Measurements from ENCODE around the gene PKD2L2.
"Not testable (repeated sequence)": the region's sequence is repeated elsewhere in the genome, so short reads cannot be mapped to it uniquely, and the experiment has no call there.

The PKD2L2 gene

DNA sequence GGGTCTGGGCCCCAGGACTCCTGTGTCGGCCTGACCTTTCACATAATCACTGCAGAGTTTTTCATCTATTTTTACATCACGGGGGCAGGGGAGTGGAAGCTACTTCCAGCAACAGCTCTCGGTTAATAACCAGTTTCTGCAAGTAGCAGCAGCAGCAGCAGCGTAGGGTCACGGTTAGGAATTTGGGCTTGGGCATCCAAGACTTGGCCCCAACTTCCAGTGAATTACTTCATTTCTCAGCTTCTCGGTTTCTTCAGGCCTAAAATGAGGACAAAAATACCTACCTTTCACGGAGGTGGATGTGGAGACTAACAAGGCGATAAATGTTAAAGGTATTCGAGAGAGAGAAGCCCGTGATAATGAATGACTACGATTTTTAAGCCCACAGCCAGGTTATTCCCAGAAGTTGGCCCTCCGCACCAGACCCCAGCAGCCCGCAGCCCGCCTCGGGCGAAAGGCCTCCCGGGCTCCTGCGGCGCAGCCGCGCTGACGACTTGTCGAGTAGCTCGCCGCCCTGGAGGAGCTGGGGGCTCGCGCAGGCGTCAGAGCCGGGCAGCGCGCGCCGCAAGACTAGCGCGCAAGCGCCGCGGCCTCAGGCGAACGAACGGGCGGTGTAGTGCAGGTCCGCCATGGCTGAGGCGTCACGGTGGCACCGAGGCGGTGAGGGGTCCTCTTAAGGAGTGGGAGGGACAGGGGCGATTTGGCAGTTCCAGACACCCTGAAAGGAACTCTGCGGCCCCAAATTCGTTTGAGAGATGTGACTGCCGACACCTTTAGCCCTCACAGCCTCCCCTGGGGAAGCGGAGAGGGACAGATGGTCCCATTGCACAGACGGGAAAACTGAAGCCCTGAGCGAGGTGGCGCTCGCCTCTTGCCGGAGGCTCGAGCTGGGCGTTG lies at the start of gene PKD2L2:
PKD2L2 (plus strand) TSS at position 595 of the 897 bp plus-strand sequence; CDS start at position 630, 35 bp downstream.
- DNase-seq (ENCODE audit: low spot score): peak; percentile 78

DNA sequence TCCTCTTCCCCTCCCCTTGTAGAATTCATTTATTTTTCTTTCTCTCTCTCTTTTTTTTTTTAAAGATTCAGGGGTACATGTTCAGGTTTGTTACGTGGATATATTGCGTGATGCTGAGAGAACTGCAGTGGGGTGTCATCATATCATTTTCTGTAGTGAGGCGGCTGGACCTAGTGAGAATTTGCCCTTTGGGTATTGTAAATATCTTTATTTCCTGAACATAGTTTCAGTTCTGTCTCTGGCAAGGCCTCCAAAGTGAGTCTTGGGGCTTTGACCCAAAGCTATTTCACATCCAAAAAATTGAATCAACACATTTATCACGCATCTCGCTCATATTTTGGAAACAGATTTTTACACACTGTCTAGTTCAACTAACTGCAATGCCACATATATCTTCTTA lies 47.0 kb upstream of the PKD2L2 start:
- no peak for DNase-seq (ENCODE audit: low spot score)

DNA sequence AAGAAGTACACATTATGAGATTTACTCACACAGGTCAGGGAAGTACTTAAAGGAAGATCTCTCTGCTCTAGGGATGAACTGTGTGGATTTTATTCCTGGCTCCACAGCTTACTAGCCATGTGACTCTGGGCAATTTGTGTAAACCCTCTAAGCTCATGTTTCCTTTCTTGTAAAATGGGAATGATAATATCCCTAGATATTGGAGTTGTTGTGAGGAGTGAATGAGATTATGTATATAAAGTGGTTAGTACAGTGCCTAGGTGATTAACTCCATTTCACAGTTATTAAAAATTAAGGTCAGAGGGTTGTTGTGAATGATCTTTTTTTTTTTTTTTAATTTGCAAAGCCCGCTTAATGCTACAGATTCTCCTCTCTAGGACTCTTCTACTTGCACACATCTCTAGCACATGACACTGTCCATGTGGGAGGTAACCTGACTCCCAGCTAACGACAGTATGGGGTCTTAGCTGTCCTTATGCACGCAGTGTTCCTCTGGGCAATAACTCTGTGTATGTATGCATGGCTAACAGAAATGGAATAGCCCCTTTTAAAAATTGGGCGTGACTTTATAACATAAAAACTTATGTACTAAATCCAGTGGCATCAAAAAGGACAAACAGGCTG lies 45.5 kb upstream of the PKD2L2 start:
- no peak for DNase-seq (ENCODE audit: low spot score)

DNA sequence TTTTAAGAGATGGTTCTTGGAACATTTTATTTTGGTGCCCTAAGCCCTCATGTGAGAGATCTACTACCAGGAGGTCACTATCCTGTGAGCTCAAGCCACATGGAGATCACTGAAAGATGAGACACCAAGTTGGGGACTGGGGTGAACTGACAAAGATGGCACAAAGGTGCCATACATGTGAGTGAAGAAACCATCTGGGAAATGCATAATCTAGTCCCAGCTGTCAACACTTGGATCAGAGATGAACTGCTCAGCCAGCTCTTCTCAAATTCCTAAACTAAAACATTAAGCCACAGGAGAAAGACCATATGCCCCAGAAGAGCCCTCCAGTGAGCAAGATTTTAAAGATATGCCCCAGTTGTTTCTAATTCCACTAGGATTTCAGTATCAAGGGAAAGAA lies 43.8 kb upstream of the PKD2L2 start:
- no peak for DNase-seq (ENCODE audit: low spot score)

DNA sequence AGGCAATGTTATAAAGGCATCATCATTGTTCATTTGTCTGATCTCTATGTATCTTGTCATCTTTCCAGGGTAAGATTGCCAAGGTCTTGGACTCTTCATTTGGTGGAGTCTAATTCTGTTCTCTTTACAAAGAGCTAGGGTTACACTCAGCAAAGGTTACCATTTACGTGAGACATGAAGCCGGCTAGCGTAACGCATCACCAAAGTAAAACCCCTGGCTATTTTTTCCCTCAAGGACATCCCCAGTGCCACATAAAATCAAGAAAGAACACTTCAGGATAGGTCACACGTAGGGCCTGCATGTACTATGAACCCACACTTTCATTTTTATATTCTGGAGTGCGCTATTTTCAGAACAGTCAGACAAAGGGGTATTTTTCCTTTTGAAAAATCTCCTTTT lies 41.6 kb upstream of the PKD2L2 start:
- DNase-seq (ENCODE audit: low spot score): no peak

DNA sequence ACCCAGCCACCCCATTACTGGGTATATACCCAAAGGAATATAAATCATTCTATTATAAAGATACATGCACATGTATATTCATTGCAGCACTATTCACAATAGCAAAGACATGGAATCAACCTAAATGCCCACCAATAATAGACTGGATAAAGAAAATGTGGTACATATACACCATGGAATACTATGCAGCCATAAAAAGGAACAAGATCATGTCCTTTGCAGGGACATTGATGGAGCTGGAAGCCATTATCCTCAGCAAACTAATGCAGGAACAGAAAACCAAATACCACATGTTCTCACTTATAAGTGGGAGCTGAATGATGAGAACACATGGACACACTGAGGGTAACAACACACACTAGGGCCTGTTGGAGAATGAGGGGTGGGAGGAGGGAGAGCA lies 36.1 kb upstream of the PKD2L2 start:
- not testable (repeated sequence) for DNase-seq (ENCODE audit: low spot score)

DNA sequence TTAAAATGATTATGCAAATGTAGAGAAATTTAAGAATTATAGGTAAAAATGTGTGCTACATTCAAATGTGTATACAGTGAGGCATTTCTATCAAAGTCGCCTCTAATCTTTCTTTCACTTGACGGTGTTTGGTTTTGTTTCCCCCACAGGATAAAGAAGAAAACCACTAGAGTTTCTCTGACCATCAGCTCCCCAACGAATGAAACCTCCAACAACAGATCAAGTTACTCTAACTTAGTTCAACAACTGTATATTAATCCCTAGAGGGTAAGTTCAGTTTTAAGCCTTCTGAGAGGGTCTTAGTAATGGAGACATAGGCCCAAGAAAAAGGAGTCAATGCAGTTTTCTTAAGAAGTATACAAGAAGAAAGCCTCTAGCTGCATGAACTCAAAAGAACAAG lies 33.1 kb upstream of the PKD2L2 start:
- DNase-seq (ENCODE audit: low spot score): no peak

DNA sequence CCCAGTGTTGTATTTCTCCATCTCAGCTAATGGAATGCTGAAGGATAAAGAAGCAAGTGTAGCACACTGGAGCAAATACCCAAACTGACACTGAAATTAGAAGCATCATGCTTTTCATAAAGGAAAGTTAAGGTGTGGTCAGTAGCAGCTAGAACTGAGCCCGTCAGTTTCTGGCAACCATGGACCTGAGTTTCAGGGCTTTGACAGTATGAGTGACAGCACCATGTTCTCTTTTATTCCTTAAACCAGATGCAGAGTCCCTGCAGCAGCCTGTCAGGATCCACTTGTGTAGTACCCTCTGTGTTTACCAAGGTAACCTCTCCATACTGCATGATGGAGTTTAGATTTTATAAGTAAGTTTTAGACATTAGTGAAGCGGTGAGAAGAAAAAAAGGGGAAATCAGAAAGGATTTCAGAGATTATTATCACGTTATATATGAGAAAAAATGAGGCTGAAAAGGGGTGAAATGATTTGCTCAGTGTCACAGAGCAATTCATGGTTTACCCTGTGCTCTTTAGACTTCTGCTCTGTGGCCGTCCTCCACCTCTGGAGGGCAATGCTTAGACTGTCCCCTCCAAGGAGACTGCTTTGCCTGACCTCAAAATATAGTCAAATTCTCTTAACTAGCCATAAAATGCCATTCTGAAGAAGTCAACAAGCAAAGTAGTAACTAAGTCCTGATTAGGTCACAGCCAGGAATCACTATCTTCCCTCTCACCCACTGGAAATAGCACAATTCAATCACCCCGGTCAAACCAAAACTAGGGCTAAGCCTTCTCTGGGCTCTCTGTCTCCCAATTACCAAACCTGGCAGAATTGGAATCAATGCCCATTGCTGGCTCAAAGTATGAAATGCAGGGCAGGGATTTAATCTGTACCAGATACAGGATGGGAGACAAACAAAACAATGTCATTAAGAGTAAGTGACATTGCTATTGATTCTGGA lies 32.1 kb upstream of the PKD2L2 start:
- DNase-seq (ENCODE audit: low spot score): no peak

DNA sequence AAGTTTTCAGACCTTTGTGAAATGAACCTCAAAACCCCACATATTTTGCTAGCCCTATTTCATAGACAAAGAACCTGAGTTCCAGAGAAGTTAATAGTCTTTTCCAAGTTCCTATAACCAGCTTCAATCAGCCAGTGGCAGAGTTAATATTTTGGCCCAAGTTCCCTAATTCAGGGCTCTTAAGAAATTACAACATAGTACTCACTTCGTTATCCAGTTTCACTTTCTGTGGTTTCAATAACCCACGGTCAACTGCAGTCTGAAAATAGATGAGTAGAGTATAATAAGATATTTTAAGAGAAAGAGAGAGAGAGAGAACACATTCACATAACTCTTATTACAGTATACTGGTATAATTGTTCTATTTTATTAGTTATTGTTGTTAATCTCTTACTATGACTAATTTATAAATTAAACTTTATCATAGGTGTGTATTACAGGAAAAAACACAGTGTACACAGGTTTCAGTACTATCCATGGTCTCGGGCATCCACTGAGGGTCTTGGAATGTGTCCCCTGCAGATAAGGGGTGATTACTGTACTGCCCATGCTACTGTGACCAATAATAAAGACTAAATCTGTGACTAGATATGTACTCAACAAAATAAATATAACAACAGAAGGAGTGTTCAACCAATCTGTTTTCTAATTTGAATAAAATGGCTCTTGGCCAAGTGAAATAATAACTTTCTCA lies 30.9 kb upstream of the PKD2L2 start:
- DNase-seq (ENCODE audit: low spot score): no peak

DNA sequence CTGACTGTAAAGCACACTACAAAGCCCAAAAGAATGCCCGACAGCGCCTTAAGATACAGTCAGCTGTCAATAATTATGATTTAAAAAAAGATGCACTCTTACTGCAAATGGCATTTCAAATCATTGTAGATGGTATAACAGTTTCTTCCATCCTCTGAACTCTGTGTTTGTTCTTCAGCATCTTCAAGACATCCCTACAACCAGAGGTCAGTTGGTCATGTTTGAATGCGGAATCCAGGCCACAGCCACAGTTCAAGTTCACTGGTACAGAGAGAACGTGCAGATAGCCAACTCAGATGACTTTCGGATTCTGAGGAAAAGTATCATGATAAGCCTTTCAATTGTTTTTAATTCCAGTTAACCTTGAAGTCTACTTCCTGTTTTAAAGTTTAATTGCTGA lies 30.3 kb upstream of the PKD2L2 start:
- DNase-seq (ENCODE audit: low spot score): no peak

DNA sequence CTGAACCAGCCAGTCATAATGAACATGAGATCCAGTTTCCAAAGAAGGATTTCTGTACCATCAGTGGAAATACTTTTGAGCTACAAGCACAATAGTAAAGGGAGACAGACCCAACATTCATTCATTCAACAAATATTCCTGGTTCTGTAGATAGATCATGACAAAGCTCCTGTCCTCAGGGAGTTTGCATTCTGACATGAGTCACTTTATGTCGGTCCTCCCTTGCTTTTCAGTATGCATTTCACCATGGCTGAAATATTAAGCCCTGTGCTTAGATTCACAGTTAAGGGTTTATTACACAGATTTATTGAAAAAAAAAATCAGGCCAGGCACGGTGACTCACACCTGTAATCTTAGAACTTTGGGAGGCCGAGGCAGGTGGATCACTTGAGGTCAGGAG lies 27.0 kb upstream of the PKD2L2 start:
- DNase-seq (ENCODE audit: low spot score): no peak

DNA sequence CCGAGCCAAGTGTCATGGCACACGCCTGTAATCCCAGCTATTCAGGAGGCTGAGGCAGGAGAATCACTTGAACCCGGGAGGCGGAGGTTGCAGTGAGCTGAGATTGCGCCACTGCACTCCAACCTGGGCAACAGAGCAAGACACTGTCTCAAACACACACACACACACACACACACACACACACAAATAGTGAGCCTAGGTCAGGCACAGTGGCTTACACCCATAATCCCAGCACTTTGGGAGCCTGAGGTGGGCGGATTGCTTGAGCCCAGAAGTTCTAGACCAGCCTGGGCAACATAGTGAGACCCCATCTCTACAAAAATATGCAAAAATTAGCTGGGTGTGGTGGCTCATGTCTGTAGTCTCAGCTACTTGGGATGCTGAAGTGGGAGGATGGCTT lies 25.6 kb upstream of the PKD2L2 start:
- DNase-seq (ENCODE audit: low spot score): not testable (repeated sequence)

DNA sequence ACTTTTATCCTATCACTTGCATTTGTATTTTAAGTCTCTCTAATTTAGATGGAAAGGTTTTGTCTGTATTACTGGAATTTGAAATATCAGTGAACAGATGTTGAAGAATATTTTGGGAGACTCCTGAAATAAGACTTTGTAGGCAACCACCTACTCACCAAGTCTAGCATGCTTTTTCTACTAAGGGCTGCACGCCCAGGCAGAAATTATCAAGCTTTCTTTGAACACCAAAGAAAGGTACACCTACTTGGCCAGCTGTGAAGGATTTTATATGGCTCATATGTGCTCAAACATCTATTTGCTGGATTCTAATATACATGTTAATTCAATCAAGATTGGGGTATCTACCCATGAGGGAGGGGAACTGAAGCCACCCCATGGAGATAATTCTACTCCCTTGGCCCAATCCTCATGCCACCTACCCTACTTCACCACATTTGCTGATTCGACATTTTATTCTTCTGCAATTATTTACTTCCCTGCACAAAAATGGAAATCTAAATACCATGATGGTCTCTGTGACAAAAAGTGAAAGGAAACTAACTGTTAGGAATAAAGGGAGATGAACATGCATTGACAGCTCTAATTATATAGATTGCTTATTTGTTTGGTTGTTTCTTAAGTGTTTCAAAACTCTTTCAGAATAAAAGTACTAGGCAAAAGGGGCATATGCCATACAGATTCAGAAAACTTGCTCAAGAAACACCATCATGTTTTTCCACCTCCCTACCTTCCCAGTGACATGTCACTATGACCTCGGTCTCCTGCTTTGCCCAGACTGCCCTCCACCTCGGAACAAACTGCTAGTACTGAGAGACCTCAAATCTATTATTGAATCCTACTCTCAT lies 22.5 kb upstream of the PKD2L2 start:
- DNase-seq (ENCODE audit: low spot score): no peak

DNA sequence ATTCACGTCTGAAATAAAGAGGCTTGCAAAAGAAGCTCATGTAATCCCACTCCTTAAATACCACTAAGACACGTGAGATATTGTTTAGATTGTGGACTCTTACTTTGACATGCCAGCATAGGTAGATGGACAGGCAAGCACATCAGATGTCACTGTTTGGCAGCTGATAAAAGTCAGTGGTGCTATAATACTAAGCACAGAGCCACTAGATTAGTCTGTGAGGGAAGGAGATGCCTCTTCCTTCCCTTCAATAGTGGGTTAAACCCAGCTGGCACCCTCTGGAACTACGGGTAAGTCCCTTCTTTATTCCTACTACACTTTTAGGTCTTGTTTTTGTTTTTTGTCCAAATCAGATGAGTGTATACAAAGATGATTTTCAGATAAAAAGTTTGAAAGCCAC lies 21.6 kb upstream of the PKD2L2 start, which contains the start of gene MYOT:
MYOT (plus strand) TSS at position 197 of the 400 bp plus-strand sequence. CDS start 2,792 bp downstream, outside the sequence.
- no peak for DNase-seq (ENCODE audit: low spot score)

DNA sequence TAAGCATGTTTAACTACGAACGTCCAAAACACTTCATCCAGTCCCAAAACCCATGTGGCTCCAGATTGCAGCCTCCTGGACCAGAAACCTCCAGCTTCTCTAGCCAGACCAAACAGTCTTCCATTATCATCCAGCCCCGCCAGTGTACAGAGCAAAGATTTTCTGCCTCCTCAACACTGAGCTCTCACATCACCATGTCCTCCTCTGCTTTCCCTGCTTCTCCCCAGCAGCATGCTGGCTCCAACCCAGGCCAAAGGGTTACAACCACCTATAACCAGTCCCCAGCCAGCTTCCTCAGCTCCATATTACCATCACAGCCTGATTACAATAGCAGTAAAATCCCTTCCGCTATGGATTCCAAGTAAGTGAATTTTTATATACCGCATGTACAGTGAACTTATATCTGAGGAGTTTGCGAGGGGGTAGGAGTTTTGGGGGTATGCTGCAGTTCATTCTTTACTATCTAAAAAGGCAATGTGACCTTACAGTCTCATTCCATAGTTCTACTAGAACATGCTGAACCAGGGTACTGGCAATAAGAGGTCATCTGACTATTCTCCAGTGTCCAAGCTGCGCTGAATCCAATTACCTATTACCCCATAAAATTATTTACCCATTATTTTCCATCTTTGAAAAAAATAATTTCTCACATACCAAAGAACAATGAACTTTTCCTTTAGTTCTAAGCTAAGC lies 18.5 kb upstream of the PKD2L2 start:
- DNase-seq (ENCODE audit: low spot score): no peak

DNA sequence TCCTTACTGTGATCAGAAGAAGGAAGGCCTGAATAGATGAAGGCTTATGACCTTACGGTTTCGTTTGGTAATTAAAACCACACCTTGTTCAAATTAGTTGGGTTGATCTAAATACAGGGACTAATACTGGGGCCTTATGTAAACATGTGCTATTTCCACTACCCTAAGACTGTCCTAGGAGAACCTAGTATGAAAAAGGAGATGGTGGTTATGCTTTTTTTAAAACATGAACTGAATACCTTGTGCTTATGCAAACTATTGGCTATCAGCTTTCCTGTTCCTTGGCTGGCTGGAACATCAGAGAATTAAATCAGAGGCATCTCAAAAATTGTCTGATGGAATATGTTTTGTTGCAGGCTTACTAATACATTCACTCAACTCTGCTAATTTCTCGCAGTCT lies 17.7 kb upstream of the PKD2L2 start:
- DNase-seq (ENCODE audit: low spot score): no peak

DNA sequence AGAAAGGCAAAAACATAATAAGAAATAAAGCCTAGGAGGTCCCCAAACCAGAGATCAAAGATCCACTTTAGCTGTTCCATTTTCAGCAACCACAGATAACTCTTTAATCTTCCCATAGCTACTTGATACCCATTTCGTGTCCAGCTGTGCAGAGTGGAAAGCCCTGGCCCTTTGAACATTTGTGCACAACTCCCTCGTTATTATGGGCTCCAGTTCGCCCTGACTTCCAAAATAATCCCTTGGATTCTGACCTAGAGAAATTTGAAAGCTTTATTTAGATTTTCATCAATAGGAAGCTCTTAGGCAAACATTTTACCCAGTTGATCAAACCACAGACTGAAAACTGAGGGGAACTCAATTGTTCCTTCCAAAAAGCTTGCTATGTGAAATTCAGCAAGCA lies 16.8 kb upstream of the PKD2L2 start:
- DNase-seq (ENCODE audit: low spot score): no peak

DNA sequence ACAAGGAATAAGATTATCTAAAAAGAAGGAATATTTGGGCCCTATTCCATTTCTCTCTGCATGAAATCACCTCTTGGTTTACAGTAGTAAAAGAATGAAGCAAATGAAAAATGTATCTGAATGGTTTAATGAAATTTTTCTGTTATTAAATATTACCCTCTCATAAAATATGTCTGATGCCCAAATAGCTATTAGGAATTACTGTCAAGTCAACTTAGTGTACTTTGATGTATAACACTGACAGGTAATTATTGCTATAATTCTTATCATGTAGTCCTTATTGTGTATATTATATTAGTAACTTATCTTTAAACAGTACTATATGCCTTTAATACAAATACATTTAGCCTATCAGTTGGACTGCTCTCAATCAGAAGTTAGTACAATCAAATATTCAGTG lies 13.2 kb upstream of the PKD2L2 start:
- DNase-seq (ENCODE audit: low spot score): no peak

DNA sequence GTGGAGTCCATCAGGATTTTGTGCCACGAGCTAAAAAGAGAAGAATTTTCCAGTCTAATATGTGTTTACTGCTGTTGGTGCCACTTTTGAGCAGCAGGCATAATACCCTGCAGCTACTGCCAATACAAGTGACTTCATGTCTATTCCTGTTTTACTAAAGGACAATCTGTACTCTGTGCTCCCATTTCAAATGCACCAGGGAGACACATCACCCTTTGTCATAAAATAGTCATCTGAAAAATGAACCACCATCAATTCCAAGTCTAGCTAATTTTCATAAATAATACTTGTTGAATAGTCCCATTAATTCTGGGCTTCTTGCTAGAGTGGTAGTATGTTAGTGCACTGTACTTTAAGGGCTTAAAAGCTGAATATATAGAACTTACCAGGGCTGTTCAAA lies 8.9 kb upstream of the PKD2L2 start:
- DNase-seq (ENCODE audit: low spot score): no peak

DNA sequence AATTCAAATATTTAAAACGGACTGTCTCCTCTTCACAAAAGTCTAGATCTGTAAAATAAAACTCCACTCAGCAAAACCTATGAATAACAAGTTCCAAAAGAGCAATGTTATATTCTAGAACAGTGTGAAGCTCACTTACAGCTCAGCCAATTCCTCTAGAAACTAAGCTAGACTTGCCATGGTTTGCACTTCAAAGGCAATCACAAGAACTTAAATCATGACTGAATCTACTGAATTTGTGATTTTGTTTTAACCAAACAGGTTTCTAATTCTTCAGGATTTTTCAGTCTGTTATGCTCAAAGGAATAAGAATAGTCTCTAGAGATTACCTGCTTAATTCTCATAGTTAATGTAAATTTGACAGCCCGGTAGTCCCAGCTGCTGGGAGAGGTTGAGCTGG lies 1.4 kb upstream of the PKD2L2 start:
- DNase-seq (ENCODE audit: low spot score): no peak
